GM19025 (cell line): ENCODE measurements around the gene FLG2.
"Not testable (repeated sequence)": the region's sequence is repeated elsewhere in the genome, so short reads cannot be mapped to it uniquely, and the experiment has no call there.

Experiments
- ATAC-seq: cut with Tn5 transposase; IDR thresholded peaks from one replicate; pipeline ENCODE4 v1.9.1; 2021; ENCODE audit warnings: mild to moderate bottlenecking, low read depth, moderate library complexity; ENCODE audit not compliant: unreplicated experiment

FLG2 gene

GRCh38 chr1:152313319-152313801 lies 46.4 kb downstream of the FLG2 start:
- no peak for ATAC-seq

- not testable (repeated sequence) for ATAC-seq
These were observed 47.6 kb downstream of the FLG2 start for GRCh38 chr1:152312169-152312568.

GRCh38 chr1:152309955-152310354 lies 49.9 kb downstream of the FLG2 start:
- no peak for ATAC-seq

- not testable (repeated sequence) for ATAC-seq
These were observed 50.4 kb downstream of the FLG2 start for GRCh38 chr1:152309320-152309901.

- ATAC-seq = not testable (repeated sequence)
These were observed 51.0 kb downstream of the FLG2 start for GRCh38 chr1:152308758-152309157.

GRCh38 chr1:152307970-152308369 lies 51.8 kb downstream of the FLG2 start:
- ATAC-seq = not testable (repeated sequence)

- not testable (repeated sequence) for ATAC-seq
These were observed 53.7 kb downstream of the FLG2 start for GRCh38 chr1:152306123-152306522.

GRCh38 chr1:152304773-152305172 lies 55.0 kb downstream of the FLG2 start:
- ATAC-seq = not testable (repeated sequence)

- not testable (repeated sequence) for ATAC-seq
These were observed 56.5 kb downstream of the FLG2 start for GRCh38 chr1:152303139-152303872.
